ENCODE data around the gene CD8A. TPM values are rescaled to one million over a fixed set of nuclear protein-coding genes. Genes with fewer than 3 reads are reported as not detected.

Gene CD8A
- total RNA-seq, 1 donor from 2014 or later = 0.44 TPM

DNA sequence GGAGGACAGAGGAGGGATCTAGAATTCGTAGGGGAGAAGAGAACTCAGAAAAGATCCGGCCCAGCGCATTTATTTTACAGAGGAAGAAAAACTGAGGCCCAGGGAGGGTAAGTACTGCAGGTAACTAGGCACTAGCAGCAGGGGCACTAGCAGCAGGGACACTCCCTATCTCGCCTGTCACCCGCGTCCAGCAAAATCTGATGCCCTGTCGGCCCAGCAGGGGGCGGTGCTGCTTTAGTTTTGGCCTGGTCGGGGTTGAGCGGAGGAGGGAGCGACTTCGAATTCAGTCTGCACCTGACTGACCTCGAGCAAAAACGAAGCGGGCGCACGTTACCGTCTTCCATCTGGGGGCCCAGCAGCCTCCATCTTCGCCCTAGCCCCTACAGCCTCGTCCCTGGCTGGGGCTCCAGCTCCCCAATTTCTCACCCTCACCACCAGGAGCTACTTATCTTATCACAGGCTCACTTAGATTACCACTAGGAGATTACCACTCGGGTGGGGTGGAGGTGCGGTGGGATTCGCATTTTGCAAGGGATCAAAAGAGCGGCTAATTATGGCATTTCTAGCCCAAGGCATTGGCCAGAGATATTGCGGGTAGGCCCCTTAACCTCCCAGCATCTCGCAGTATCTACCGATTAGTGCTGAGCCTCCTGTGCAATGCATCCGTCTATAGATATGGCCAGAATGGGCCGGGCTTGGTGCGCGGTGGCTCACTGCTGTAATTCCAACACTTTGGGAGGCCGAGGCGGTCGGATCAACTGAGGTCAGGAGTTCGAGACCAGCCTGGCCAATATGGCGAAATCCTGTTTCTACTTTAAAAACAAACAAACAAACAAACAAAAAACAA lies 17.8 kb upstream of the CD8A start:
- ATAC-seq = peak; percentile 95

DNA sequence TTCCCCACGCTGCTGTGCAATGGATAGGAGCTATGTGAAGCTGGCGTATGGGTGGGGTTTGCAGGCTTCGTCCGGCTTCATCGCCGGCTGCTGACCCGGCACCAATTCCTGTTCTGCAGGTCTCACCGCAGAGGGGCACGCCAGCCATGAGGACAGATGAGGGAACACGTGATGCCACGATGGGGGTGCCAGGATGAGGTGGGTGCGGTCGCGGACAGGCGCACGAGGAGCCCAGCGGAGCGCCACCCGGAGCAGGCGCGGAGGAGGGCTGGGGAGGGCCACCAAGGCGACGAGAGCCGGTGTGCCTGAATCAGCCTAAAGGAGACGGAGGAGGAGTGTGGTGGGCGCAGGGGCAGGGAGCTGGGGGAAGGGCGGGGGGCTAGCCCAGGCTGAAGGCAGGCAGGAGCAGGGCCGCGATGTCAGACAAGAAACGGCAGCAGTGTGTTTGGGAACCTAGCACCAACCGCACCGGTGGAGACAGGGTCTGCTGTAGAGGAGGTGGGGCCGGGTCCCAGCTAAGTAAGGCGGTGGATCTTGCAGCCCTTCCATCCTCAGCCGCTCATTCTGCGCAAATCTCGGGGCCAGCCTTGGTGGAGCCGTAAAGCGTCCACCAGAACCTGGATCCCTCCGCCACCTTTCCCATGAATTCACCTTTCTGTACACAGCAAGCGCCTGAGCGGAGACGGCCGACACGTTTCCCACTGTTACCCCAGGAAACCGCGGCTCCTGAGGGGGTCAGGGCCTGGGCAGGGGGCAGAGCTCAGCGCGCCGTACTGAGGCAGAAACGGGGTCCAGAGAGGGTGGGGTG lies 17.0 kb upstream of the CD8A start:
- ATAC-seq = peak; percentile 93

DNA sequence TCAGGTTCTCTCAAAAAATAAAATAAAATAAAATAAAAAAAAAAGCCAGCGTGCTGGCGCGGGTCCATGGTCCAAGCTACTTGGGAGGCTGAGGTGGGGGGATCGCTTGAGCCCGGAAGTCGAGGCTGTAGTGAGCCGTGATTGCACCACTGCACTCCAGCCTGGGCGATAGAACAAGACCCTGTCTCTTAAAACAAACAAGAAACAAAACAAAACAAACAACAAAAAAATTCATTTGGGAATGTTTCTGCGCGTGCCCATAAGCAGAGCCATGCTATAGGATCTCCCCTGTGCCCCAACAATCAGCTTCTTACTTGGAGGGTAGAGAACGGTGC lies 16.4 kb upstream of the CD8A start:
- ATAC-seq = no peak

DNA sequence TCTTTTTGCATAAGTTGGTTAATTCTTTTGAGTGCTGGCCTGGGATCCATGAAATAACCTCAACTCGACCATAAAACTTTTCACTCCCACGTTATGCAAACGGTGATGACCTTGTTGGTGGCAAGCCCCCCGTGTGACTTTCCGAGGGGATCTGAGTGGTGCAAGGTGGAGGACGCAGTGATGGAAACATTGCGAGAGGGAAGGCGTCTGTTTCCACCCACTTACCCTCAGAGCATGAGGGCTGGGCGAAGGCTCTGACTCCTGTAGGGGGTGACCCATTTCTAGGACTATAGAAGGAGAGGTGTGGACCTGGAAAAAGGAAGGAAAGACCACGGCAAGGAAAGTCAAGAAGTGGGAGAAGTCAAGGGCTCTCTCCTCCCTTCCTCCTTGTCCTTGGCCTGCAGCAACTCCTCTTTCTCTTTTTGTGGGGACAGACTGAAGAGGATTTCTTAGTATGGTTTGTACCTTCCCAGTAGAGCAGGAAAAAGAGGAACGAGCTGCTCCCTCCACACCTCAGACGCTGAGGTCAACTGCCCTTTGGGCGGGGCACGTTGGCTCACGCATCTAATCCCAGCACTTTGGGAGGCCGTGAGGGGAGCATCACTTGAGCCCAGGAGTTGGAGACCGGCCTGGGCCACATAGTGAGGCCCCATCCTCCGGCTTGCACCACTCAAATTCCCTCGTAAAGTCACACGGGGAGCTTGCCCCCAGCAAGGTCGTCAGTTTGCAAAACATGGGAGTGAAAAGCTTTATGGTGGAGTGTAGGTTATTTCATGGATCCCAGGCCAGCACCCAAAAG lies 15.5 kb upstream of the CD8A start:
- ATAC-seq = no peak

DNA sequence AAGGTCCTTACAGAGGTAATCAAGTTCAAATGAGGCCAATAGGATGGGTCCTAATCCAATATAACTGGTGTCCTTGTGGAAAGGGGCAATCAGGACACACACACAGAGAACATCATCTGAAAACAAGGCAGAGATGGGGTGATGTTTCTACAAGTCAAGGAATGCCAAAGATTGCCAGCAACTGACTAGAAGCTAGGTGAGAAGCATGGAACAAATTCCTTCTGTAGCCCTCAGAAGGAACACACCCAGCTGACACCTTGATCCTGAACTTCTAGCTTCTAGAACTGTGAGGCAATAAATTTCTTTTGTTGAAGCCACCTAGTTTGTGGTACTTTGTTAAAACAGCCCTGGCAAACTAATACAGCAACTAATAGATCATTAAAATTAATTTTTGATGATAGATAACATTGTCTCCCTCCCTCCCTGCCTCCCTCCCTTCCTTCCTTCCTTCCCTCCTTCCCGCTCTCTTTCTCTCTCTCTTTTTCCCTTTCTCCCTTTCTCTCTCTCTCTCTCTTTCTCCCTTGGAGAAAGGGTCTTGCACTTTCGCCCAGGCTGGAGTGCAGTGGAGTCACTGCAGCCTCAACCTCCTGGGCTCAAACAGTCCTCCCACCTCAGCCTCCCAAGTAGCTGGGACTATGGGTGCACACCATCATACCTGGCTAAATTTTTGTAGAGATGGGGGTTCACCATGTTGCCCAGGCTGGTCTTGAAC lies 10.3 kb upstream of the CD8A start:
- no peak for ATAC-seq

DNA sequence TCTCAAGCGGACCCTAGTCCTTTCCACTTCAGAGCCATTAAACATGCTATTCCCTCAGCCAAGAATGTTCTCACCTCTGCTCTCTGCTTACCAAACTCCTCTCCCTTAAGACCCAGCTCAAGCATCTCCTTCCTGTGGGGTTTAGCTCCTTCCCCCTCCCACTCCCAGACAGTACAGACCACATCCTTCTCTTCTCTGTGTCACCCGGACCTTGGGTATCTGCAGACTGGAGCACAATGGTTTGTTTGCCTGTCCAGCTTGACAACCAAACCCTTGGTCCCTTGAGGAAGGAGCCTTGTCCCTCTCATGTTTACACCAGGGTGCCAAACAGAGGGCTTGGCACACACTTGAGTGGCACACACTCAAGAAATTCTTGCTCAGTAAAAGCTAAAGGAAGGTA lies 4.1 kb upstream of the CD8A start:
- no peak for ATAC-seq

DNA sequence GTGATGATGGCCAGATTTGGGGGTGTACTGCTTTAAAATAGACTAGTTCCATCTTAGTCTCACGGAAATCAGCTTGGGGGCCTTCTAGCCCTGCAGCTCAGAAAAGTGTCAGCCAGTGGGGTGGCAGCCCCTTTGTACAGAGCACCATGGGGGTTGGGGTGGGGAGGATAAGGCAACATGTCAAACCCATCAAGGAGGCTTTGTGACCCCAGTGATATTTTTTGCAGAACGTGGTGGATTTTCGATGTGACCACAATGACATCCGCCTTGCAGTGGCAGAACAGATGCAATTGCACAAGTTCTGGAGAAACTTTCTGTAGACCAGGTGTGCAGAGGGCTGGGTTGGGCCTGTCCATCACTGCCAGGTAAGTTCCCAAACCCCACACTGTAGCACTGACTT lies 3.0 kb upstream of the CD8A start:
- no peak for ATAC-seq

DNA sequence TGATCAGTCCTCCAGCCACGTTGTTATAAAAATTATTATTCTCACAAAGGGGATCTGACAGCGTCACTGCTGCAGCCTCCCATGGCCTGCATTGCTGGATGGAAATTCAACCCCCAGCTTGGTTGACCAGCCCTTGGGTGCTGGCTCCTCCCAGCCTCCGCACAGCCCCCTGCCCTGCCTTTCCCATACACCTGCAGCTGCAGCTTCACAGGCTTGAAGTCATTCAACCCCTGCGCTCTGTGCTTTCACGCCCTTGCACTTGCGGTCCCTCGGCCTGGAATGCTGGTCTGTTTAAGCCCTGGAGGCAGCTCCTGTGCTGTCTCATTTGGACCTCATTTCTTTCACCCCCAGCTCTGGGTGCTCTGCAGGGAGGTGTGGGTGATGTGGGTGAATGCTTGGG lies 860 bp upstream of the CD8A start:
- no peak for ATAC-seq

DNA sequence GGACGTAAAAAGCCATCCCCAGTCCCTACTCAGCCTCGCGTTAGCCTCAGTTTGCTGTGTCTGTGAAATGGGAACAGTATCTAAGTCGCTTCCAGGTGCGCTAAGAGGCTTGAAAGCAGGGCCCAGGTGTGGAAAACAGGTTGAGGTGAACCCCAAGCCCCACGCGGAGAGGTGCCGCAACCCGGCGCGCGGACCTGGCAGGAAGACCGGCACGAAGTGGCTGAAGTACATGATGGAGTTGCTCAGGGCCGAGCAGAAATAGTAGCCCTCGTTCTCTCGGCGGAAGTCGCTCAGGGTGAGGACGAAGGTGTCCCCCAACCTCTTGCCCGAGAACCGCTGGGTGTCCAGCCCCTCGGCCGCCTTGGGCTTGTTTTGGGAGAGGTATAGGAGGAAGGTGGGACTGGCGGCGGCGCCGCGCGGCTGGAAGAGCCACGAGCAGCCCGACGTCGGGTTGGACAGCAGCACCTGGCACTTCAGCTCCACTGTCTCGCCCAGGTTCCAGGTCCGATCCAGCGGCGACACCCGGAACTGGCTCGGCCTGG lies 508 bp downstream of the CD8A start:
- ATAC-seq = no peak

DNA sequence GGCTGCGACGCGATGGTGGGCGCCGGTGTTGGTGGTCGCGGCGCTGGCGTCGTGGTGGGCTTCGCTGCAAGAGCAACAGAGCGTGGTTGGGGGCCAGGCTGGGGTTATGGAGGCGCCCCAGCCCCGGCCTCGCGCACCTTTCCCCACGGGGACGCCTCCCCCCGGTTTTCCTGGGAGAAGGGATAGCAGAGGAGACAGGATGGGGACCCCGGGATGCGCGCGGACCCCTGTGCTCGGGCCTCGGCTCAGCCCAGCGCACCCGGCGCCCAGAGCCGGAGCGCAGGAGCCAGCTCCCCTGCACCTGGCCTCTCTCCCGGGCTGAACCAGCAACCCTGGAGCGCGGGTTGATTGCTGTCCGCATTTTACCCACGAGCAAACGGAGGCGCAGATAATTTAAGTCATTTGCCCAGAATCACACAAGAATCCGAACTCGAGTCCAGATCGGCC lies 1.0 kb downstream of the CD8A start:
- ATAC-seq = no peak

DNA sequence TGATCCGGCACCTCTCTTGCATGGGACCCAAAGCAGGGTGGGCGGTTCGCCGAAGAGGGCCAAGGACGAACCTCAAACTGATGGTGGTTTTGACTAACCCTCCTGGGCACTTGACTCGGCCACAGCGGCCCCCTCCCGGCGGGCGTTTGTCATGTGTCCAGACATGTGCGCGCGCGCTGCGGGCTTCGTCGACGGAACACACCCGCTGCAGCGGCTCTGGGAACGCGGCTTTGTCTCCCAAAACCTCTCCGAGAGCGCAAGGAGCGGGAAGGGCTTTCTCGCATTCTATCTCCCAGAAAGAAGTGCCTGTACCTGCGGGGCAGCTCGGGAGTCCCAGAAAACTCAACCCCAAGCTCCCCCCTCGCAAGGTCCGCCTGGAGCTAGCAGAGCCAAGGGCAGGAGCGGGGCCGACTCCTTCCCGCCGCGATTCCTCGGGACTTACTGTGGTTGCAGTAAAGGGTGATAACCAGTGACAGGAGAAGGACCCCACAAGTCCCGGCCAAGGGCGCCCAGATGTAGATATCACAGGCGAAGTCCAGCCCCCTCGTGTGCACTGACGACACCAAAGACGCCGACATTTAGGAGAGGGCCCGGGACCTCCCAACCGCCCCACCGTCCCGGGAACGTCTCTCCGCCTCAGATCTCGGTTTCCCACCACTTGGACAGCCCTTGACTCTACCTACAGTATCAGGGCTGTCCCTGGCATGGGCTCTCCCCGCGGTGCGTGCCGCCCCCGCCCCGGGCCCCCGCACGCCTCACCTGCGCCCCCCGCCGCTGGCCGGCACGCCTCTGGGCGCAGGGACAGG lies 1.6 kb downstream of the CD8A start:
- no peak for ATAC-seq

DNA sequence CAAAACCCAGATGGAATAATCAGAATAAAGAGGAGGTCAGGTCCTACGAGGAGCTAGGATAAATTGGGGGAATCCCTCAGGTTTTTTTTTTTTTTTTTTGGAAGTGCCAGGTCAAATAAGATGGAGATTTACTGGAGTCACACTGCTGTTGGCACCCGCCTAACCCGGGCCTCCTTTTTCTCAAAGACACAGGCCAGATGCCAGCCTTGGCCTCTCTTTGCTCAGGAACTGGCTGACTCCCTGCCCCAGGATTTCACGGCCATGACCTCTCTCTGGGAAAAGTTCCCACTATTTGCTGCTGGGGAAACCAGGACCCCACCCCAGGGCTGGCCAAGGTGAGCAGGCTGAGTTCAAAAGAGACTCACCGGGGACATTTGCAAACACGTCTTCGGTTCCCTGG lies 2.5 kb downstream of the CD8A start:
- ATAC-seq = no peak

DNA sequence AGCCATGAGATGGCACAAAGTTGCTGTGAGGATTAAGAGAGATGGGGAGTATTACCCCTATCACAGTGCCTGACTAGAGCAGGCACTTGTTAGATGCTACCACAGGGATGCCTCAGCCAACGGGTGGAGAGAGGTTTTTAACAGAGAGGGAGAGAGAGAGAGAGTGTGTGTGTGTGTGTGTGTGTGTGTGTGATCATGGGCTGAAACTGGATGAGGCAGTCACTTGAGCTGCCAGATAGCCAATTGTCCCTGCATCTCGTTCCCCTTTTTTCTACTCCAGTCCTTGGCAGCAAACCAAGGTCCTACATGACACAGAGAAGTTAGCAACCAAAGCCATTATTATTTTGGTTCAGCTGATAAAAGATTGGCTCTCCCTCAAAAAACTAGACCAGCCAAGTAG lies 3.0 kb downstream of the CD8A start:
- ATAC-seq = no peak

DNA sequence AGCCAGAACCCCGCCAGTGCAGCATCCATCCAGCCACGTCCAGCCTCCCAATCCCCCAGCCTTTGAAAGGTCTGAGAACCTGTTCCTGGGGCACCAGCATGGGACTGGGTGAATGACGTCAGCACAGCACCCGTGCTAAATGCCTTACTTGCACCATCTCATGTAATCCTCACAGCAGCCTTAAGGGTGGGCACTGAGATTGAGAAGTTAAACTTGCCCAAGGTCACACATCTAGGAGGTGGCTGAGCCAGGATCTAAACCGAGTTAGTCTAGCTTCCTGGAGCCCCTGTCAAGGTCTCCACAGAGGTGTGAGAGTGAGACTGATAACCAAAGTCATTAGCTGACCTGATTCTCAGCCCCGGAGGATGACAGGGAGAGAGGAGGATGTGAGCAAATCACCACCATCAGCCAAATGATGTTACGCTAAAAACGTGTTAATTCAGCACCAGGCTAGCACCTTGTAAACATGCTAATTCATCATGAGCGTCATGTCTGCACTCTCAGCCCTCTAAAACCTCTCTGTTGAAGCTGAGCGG lies 4.6 kb downstream of the CD8A start:
- no peak for ATAC-seq

DNA sequence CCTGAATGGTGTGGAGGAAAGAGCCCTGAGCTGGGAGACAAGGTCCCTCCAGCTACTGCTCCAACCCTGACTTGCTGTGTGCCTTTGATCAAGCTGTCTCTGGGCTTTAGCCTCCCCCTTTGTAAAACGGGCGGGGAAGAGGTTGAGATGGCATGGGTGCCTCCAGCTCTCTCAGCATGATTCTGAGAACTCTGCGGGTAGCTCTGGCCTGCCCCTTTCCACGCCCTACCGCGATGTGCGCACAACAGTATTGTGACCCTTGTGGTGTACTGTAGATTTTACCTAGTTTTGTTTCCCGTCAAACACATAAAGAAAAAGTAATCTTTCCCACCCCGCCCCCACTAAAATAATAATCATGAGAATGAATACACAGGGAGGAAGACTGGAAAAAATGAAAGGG lies 5.3 kb downstream of the CD8A start:
- ATAC-seq = no peak

DNA sequence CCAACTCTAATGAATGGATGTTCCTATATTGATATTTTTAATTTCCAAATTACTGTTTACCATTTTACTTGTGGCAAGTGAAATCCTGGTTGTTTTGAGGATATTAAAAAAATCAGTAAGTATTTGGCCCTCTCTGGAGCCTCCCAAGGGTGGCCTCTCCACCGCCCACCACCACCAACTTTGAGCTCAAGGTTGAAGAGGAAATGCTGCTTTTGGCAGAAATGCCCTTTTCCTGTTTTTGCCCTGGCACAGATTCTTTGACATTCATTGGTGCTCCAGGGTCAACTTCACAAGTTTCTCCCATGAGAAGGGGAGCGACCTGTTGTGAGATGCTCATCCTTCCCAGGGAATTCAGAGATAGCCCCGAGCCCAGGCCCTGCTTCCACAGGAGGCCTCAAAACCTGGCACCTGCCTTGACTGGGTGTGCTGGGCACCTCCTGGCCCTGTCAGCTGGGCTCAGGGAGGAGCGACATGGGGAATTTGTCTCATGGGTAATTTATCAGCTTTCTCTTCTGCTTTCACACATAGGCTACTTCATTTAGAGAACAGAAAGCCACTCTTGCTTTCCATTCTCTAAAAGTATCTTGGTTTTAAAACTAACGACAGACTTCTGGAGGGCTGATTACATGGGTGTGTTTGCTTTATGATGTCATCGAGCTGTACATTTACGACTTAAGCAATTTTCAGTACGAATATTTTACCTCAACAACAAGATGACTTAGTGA lies 6.9 kb downstream of the CD8A start:
- no peak for ATAC-seq

DNA sequence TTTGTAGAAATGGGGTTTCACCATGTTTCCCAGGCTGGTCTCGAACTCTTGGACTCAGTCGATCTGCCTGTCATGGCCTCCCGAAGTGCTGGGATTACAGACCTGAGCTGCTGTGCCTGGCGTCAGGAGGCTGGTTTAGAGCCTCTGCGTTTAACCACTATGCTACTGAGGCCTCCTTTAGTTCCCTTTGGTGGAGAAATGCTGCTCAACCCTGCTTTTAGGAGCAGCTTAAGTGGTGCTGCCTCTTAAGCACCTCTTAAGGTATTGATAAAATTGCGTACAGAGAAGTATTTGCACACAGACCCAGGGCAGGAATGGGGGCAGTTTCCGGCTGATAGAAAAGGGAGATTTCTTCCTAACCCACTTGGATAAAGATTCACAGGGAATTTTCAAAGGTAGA lies 8.0 kb downstream of the CD8A start:
- no peak for ATAC-seq

DNA sequence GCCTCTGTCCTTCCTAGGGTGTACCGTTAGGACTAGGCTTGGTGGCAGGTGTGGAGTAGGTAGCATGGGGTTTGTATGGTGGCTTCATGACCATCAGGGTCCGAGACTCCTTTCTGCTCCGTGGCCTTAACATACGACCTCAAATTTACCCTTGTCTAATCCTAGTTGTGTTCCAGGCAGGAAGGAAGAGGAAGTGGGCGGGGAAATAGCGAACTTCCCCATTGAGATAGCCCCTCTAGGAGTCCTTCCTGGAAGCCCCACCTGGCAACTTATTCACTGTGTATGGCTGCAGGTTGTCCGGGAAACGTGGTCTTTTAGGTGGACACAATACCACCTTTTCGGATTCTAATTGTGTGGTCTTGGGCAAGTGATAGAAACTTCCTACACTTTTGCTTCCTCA lies 9.3 kb downstream of the CD8A start:
- no peak for ATAC-seq

DNA sequence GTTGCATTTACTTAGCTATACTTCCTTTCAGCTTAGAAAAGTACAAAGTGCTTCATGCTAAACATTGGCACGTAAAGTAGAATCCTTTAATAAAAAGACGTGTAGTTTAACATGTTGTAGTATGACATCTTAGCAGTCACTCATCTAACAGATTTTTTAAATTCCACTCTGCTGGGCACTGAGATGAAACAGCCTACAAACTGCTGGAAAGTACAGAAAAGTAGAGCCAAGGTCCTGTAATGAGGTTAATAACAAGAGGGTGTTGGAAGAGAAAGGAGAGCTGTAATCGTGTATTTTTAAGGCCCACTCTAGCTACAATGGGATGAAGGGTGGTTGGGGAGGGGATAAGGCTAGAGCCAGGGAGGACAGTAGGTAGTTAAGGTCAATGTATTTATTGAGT lies 10.7 kb downstream of the CD8A start:
- no peak for ATAC-seq

DNA sequence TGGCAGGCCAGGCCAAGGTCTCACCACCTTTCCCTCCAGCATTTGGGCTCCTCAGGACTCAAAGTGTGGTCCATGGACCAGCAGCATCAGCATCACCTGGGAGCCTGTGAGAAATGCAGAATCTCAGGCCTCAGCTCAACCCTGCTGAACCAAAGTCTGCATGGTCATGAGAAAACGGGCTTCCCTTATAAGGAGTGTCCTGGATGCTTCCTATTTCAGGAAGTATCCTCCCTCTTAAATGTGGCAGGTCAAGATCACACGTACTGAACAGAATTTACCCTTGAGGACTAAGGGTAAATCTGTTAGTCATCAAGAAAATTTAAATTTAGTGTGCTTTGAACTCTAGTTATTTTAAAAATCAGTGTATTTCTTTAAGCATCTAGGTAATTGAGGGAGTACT lies 11.8 kb downstream of the CD8A start:
- ATAC-seq = peak; percentile 21

Measured in esophagus mucosa (tissue), 1 donor.